H1 (cell line): ENCODE results near the gene TMBIM6.

Experiments
- ATF3 ChIP-seq: IDR thresholded peaks from 2 replicates; pipeline ENCODE4 v1.6.1; 2011; ENCODE audit warnings: low read depth, mild to moderate bottlenecking, low read length; ENCODE audit not compliant: insufficient read depth
- BRCA1 ChIP-seq: IDR thresholded peaks from 2 replicates; pipeline ENCODE4 v1.6.1; 2012; ENCODE audit warnings: low read depth, low read length, improper control_type of control experiment
- CBX5 ChIP-seq: fragments of 300-800, 300-1000 bp; sonication (generic); IDR thresholded peaks from 2 replicates; pipeline ENCODE4 v1.7.1; 2016; ENCODE audit warnings: antibody characterized with exemption, low read length, low read depth
- CEBPB ChIP-seq: IDR thresholded peaks from 2 replicates; pipeline ENCODE4 v1.6.1; 2012; ENCODE audit warnings: low read depth, low read length
- CHD1 ChIP-seq: IDR thresholded peaks from 2 replicates; pipeline ENCODE4 v1.6.1; 2012; ENCODE audit warnings: low read depth, low read length, improper control_type of control experiment
- E2F6 ChIP-seq: IDR thresholded peaks from 2 replicates; pipeline ENCODE4 v1.6.1; 2012; ENCODE audit warnings: inconsistent platforms
- EGR1 ChIP-seq: IDR thresholded peaks from 2 replicates; pipeline ENCODE4 v1.6.1; 2011; ENCODE audit warnings: low read depth, low read length, borderline replicate concordance
- JUN ChIP-seq: IDR thresholded peaks from 2 replicates; pipeline ENCODE4 v1.6.1; 2011; ENCODE audit warnings: low read depth, mild to moderate bottlenecking, improper control_type of control experiment, low read length
- POLR2A ChIP-seq, 2 experiments: IDR thresholded peaks; 1 replicate in 1 of 2; 2 replicates in 1 of 2; pipeline ENCODE4 v1.6.1; 2011; ENCODE audit warnings: low read depth in 2 of 2, low read length in 2 of 2, mild to moderate bottlenecking in 2 of 2; ENCODE audit errors: control extremely low read depth in 1 of 2
- POLR2AphosphoS5 ChIP-seq: IDR thresholded peaks from 2 replicates; pipeline ENCODE4 v1.6.1; 2011; ENCODE audit warnings: low read depth, low read length
- SIN3A ChIP-seq, 2 experiments: IDR thresholded peaks in 1 of 2; conservative IDR thresholded peaks in 1 of 2; 2 replicates each; pipeline ENCODE4 v1.6.1; 2011 to 2012; ENCODE audit warnings: low read length in 2 of 2, improper control_type of control experiment in 1 of 2, low read depth in 1 of 2, mild to moderate bottlenecking in 1 of 2
- TAF7 ChIP-seq: optimal IDR thresholded peaks from 2 replicates; pipeline ENCODE3; 2011; ENCODE audit warnings: low read depth, mild to moderate bottlenecking, inconsistent platforms, low read length, moderate library complexity, borderline replicate concordance
- TF ChIP-seq, protein P1 (sequence below), 3 experiments: IDR thresholded peaks; 1 replicate in 2 of 3; 2 replicates in 1 of 3; pipeline versions ENCODE4 v1.5.1 to v1.6.1; 2011; ENCODE audit warnings: low read length in 3 of 3, mild to moderate bottlenecking in 3 of 3, inconsistent platforms in 2 of 3, low read depth in 1 of 3, moderate library complexity in 1 of 3; ENCODE audit not compliant: insufficient read depth in 1 of 3; ENCODE audit errors: control extremely low read depth in 1 of 3
- TF ChIP-seq, protein P2 (sequence below): IDR thresholded peaks from 2 replicates; pipeline ENCODE4 v1.6.1; 2012; ENCODE audit warnings: inconsistent platforms

DNA sequence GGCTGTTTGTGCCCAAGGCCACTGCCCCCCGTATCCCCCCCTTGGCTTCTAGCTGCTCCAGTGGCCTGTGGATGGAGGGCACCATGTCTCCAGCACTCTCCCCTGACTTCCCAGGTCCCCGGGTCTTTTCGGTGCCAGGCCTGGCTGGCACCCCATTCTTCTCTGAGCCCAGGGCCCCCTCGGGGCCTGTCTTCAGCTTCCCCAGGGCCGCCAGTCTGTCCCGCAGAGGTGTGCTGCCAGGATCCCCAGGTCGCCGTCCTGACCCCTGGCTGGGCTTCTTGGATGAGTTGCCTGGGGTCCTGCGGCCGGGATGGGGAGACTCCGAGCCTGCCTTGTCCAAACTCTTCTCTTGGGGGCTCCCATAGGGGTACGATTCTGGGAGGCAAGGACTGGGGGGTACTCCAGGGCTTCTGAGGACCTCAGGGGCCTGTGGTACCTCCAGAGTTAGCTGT, 54.3 kb downstream of the TMBIM6 start:
- no peak for TF ChIP-seq POLR2A (IDR thresholded peaks at IDR 0.05; ENCODE audit: control extremely low read depth in 1 of 2, low read depth in 2 of 2, low read length in 2 of 2)
- TF ChIP-seq EGR1: no peak
- TF ChIP-seq, protein P1, sequence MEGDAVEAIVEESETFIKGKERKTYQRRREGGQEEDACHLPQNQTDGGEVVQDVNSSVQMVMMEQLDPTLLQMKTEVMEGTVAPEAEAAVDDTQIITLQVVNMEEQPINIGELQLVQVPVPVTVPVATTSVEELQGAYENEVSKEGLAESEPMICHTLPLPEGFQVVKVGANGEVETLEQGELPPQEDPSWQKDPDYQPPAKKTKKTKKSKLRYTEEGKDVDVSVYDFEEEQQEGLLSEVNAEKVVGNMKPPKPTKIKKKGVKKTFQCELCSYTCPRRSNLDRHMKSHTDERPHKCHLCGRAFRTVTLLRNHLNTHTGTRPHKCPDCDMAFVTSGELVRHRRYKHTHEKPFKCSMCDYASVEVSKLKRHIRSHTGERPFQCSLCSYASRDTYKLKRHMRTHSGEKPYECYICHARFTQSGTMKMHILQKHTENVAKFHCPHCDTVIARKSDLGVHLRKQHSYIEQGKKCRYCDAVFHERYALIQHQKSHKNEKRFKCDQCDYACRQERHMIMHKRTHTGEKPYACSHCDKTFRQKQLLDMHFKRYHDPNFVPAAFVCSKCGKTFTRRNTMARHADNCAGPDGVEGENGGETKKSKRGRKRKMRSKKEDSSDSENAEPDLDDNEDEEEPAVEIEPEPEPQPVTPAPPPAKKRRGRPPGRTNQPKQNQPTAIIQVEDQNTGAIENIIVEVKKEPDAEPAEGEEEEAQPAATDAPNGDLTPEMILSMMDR (IDR thresholded peaks at IDR 0.05; ENCODE audit: control extremely low read depth in 1 of 3, insufficient read depth in 1 of 3, low read depth in 1 of 3, low read length in 3 of 3): no peak
- no peak for TF ChIP-seq CBX5
- TF ChIP-seq CHD1: no peak
- TF ChIP-seq, protein P2, sequence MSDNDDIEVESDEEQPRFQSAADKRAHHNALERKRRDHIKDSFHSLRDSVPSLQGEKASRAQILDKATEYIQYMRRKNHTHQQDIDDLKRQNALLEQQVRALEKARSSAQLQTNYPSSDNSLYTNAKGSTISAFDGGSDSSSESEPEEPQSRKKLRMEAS: no peak
- TF ChIP-seq E2F6: no peak
- no peak for TF ChIP-seq SIN3A (conservative IDR thresholded peaks at IDR 0.05 in 1 of 2, IDR thresholded peaks at IDR 0.05 in 1 of 2; ENCODE audit: low read depth in 1 of 2, low read length in 2 of 2)
- TF ChIP-seq JUN: no peak
- TF ChIP-seq TAF7: no peak
- TF ChIP-seq POLR2AphosphoS5: no peak
- TF ChIP-seq ATF3: no peak
- no peak for TF ChIP-seq CEBPB
- no peak for TF ChIP-seq BRCA1
